ENCODE data around the gene RIMBP3C. TPM values are rescaled to one million over a fixed set of nuclear protein-coding genes. Genes with fewer than 3 reads are reported as not detected.
A peak's percentile ranks its signal among the peaks of the same experiment; 100 is the strongest.
"Not testable (repeated sequence)": the region's sequence is repeated elsewhere in the genome, so short reads cannot be mapped to it uniquely, and the experiment has no call there.

RIMBP3C gene
- total and polyA plus RNA-seq, 12 donors = 0.05 to 0.32 (median 0.14) TPM; not detected in 6

DNA sequence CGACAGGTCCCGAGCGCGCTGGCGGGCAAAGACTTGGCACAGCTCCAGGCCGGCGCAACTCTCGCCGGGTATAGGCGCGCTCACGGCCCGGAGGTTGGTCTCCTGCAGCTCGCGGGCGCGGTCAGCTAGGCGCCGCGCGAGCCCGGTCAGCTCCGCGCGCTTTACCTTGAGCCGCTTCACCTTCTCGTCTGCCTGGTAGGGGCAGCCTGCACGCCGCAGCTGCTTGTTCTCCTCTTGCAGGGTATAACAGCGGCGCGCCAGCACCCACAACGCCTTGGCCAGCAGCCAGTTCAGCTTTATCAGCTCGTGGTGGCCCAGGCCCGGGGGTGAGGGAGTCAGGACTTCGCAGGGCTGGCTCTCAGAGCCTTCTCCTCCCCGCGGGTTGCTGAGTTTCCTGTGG lies 1.7 kb downstream of the RIMBP3C start:
- H3K4me3 ChIP-seq; H3K9me3 ChIP-seq; H3K36me3 ChIP-seq; H3K27ac ChIP-seq; DNase-seq; H3K27me3 ChIP-seq; H3K4me1 ChIP-seq; intact Hi-C loops (cut with DNase I): not testable (repeated sequence)
- no CpG with 5 or more reads among the region's 38 CpGs for WGBS, 2 donors
- peak; percentile 4 to 55 (median 27) for ATAC-seq

- WGBS, 2 donors = 98 to 100% methylated on average over 1 of the region's 17 CpGs
- H3K4me3 ChIP-seq; H3K36me3 ChIP-seq; intact Hi-C loops (cut with DNase I); H3K27ac ChIP-seq; H3K9me3 ChIP-seq; DNase-seq; H3K4me1 ChIP-seq; H3K27me3 ChIP-seq: not testable (repeated sequence)
- peak in 6 of 8 donors; percentile 39 to 86 (median 70) for ATAC-seq
Observed at GRCh38 chr22:21544432-21545322, 6.6 kb downstream of the RIMBP3C start.

DNA sequence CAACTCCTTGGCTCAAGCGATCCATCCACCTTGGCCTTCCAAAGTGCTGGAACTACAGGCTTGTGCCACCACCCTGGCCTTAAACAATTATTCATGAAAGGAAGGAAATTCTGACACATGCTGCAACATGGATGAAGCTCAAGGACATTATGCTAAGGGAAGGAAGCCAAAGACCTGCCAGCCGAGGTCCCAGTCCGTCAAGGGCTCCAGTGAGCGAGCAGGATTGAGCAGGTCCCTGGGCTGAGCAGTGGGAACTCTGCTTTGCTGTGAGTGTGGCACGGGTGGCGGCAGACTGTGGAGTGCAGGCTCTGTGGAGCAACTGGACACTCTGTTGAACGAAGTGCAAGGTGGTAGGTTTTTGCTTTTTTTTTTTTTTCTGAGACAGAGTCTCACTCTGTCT lies 11.4 kb downstream of the RIMBP3C start:
- H3K9me3 ChIP-seq; H3K4me3 ChIP-seq; H3K27ac ChIP-seq; H3K4me1 ChIP-seq; DNase-seq; H3K36me3 ChIP-seq; ATAC-seq; H3K27me3 ChIP-seq; intact Hi-C loops (cut with DNase I): not testable (repeated sequence)
- no CpG with 5 or more reads among the region's 7 CpGs for WGBS, 2 donors

DNA sequence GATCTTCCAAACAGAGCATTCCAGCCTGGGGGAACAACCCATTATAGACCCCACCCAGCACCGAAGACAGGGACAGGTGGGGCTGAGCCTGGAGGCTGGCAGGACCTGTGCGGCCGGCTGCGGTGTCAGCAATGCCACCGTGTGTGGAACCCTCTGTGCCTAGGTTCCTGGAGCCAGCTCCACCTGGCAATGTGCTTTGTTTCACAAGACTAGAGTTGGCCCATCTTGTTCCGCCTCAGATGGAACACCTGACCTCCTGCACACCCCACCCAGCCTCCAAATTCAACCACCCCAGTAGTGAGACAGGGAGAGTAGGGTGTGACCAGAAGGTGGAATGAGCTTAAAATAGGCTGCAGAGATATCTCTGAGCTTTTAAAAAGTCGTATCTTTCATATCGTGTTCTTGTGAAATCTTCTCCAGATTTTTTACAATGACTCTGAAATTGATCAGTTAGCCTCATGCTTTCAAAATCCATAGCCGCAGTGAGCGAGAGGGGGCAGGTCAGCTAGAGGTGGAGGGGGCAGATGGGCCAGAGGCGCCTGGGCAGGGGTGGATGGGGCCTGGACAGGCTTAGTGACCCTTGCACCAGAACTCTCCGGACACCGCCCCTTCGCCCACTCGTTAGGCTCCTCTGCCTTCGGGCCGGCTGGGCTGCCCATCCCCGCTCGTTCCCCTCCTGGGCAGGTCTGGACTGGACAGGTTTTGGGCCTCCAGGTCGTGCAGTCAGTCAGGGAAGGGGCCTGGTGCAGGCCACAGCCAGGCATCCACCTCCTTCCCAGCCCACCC lies 18.2 kb downstream of the RIMBP3C start:
- H3K4me1 ChIP-seq; H3K36me3 ChIP-seq; H3K27me3 ChIP-seq; H3K27ac ChIP-seq; intact Hi-C loops (cut with DNase I); H3K4me3 ChIP-seq; H3K9me3 ChIP-seq; DNase-seq: not testable (repeated sequence)
- no CpG with 5 or more reads among the region's 20 CpGs for WGBS, 2 donors
- ATAC-seq = peak in 1 of 8 donors; percentile 47

GRCh38 chr22:21531525-21531924 lies 19.7 kb downstream of the RIMBP3C start:
- no CpG with 5 or more reads among the region's 5 CpGs for WGBS, 2 donors
- H3K36me3 ChIP-seq; DNase-seq; H3K27me3 ChIP-seq; ATAC-seq; H3K27ac ChIP-seq; intact Hi-C loops (cut with DNase I); H3K4me3 ChIP-seq; H3K9me3 ChIP-seq; H3K4me1 ChIP-seq: not testable (repeated sequence)

GRCh38 chr22:21526705-21527500 lies 24.4 kb downstream of the RIMBP3C start:
- H3K4me3 ChIP-seq; H3K4me1 ChIP-seq; H3K27ac ChIP-seq; ATAC-seq; intact Hi-C loops (cut with DNase I); H3K9me3 ChIP-seq; H3K27me3 ChIP-seq; H3K36me3 ChIP-seq; DNase-seq: not testable (repeated sequence)
- WGBS, 2 donors = no CpG with 5 or more reads among the region's 6 CpGs

DNA sequence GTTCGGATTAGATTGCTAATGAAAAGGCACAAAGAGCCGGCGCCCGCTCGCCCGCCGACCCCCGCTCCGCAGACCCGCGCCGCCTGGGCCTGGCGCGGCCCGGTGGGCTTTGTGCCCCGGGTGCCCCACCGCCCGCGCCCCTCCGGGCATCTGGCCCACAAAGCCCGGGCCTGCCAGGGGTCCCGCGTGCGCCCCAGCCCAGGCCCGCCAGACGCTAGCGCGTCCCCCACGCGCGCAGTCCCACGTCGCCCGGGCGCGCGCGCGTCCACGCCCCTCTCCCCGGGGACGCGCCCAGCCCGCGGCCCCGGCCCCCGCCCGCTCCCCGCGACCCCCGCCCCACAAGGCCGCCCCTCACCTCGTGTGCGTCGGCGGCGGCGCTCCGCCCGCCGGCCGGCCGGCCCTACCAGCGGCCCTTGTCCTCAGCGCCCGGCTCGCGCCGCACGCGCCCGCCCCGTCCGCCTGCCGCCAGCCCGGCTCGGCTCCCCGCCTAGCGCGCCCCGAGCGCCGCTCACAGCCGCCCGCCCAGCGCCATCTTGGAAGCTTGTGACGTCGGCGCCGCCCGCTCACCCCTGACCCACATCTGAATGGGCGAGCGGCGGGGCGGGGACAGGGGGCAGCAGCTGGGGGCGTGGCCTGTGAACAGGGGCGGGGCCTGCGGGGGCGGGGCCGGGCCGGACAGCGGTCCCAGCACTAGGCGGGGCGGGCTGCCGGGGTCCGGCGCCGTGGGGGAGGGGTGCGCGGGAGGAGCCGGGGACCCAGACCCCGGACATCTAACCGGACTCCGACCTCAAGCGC lies 34.1 kb downstream of the RIMBP3C start:
- H3K9me3 ChIP-seq; intact Hi-C loops (cut with DNase I); H3K36me3 ChIP-seq; H3K27ac ChIP-seq; H3K4me1 ChIP-seq; H3K27me3 ChIP-seq; DNase-seq; H3K4me3 ChIP-seq: not testable (repeated sequence)
- peak; percentile 82 to 95 (median 90) for ATAC-seq
- no CpG with 5 or more reads among the region's 115 CpGs for WGBS, 2 donors

- ATAC-seq; H3K27ac ChIP-seq; H3K36me3 ChIP-seq; H3K4me1 ChIP-seq; H3K4me3 ChIP-seq; DNase-seq; H3K27me3 ChIP-seq; H3K9me3 ChIP-seq; intact Hi-C loops (cut with DNase I): not testable (repeated sequence)
- WGBS, 2 donors = no CpG with 5 or more reads among the region's 22 CpGs
Observed at GRCh38 chr22:21516522-21516921, 34.7 kb downstream of the RIMBP3C start.

DNA sequence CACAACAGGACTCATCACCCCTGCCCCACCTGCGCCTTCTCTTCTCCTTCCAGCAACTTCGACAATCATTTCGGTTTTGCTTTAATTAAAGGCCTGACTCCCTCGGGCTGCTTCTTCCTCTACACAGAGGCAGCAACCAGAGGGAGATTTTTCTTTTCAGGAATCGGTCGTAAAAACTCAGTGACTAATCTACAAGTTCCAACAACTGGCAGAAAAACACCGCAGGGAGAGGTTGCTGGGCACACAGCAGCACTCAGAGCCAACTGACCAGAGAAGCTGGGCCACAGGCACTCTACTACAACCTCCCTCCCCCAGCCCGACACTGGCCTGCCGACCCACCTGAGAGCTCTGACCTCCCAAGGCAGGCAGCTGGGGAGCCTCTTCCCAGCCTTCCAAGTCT lies 36.0 kb downstream of the RIMBP3C start:
- H3K4me3 ChIP-seq; H3K27me3 ChIP-seq; H3K9me3 ChIP-seq; H3K27ac ChIP-seq; intact Hi-C loops (cut with DNase I); ATAC-seq; H3K36me3 ChIP-seq; DNase-seq; H3K4me1 ChIP-seq: not testable (repeated sequence)
- WGBS, 2 donors = no CpG with 5 or more reads among the region's 9 CpGs

DNA sequence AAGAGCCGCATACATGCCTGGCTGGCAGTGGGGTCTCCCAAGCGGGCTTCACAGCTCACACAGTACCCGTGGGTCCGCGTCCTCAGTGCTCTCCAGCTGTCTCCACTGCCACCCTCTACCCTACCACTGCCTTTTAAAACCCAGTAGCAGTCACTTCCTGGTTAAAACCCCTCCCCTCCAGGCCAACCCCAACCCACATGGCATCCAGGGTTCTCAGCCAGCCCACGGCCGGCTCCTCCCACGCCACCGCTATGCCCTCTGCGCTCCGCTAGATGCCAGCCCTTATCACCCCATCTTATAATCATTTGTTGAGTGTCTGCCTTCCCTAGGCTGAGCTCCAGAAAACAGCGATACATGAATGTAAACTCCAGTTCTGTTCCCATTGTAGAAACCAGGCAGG lies 37.1 kb downstream of the RIMBP3C start:
- 44% methylated on average over 1 of the region's 12 CpGs; no CpG with 5 or more reads in 1 of the 2 donors for WGBS, 2 donors
- intact Hi-C loops (cut with DNase I); H3K9me3 ChIP-seq; H3K4me3 ChIP-seq; H3K27me3 ChIP-seq; H3K36me3 ChIP-seq; DNase-seq; H3K4me1 ChIP-seq; H3K27ac ChIP-seq: not testable (repeated sequence)
- peak in 6 of 8 donors; percentile 14 to 49 (median 34) for ATAC-seq
